Nephron progenitor cell (in vitro differentiated cells): Measurements from ENCODE around the gene FOXP1.
A peak's percentile ranks its signal among the peaks of the same experiment; 100 is the strongest.

Source experiments
- DNase-seq: peaks from one replicate; pipeline ENCODE4 v3.0.0; 2021
- H3K27ac Mint-ChIP-seq: 2 replicates; pipeline ENCODE4 v1.8.0; 2021; ENCODE audit warnings: mild to moderate bottlenecking, moderate library complexity, mixed read lengths
- H3K27me3 Mint-ChIP-seq: 2 replicates; pipeline ENCODE4 v1.8.0; 2021; ENCODE audit warnings: mild to moderate bottlenecking, low read depth, mixed read lengths; ENCODE audit not compliant: poor library complexity
- H3K36me3 Mint-ChIP-seq: 2 replicates; pipeline ENCODE4 v1.8.0; 2021; ENCODE audit warnings: low read depth, mixed read lengths
- H3K4me1 Mint-ChIP-seq: 2 replicates; pipeline ENCODE4 v1.8.0; 2021; ENCODE audit warnings: mixed read lengths
- H3K4me3 Mint-ChIP-seq: 2 replicates; pipeline ENCODE4 v1.8.0; 2021; ENCODE audit warnings: mild to moderate bottlenecking, moderate library complexity, mixed read lengths
- H3K9me3 Mint-ChIP-seq: 2 replicates; pipeline ENCODE4 v1.8.0; 2021; ENCODE audit warnings: mild to moderate bottlenecking, moderate library complexity, mixed read lengths
- TF ChIP-seq, protein P1 (sequence below): fragments of 200-600 bp; sonication (generic); IDR thresholded peaks from 2 replicates; pipeline ENCODE4 v1.5.0; 2021; ENCODE audit warnings: antibody characterized with exemption

The FOXP1 gene

DNA sequence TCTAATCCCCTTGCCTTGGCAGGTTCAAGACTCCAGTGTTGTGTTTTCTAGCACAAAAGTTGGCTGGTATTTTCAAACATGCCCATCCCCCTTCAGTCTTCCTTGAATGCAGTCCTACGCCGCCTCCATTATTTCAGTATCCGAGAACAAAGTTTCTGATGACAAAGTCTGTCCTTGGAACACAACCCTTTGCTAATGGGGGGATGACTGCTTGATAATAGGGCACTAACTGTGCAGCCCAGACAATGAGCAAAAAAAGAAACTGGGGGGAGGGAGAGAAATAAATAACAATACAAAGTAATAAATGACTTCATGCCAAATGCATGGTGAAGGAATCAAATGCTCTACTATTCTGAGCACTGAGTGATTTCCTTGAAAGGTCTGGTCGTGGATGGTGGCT lies 310.1 kb downstream of the FOXP1 start:
- TF ChIP-seq, protein P1, sequence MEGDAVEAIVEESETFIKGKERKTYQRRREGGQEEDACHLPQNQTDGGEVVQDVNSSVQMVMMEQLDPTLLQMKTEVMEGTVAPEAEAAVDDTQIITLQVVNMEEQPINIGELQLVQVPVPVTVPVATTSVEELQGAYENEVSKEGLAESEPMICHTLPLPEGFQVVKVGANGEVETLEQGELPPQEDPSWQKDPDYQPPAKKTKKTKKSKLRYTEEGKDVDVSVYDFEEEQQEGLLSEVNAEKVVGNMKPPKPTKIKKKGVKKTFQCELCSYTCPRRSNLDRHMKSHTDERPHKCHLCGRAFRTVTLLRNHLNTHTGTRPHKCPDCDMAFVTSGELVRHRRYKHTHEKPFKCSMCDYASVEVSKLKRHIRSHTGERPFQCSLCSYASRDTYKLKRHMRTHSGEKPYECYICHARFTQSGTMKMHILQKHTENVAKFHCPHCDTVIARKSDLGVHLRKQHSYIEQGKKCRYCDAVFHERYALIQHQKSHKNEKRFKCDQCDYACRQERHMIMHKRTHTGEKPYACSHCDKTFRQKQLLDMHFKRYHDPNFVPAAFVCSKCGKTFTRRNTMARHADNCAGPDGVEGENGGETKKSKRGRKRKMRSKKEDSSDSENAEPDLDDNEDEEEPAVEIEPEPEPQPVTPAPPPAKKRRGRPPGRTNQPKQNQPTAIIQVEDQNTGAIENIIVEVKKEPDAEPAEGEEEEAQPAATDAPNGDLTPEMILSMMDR = no peak
- peaks cover 24% of the 10 kb centered on the region for H3K36me3 Mint-ChIP-seq
- H3K4me1 Mint-ChIP-seq = peaks cover 41% of the 10 kb centered on the region
- no peak overlapping the region for H3K27ac Mint-ChIP-seq
- no peak overlapping the region for H3K4me3 Mint-ChIP-seq
- DNase-seq = no peak
- peaks cover 6% of the 10 kb centered on the region for H3K27me3 Mint-ChIP-seq
- no peaks in the 10 kb centered on the region for H3K9me3 Mint-ChIP-seq

DNA sequence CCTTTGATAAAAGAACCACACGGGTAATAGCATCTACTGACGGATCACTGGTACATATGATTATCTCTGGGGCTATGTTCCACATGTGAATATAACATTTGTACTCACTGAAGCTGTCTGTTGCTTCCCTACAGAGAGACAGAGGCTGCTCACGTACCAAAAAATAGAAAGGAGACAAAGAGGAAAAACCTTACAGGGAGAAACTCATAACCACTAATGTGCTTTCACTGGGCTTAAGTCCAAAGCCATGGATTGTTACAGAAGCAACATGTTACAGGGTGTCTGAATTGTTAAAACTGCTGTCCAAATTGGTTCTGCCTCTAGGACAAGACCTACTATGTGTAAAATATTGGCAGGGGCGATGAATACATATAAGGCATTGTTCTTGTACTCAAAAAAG lies 311.9 kb downstream of the FOXP1 start:
- Mint-ChIP-seq H3K4me1 (peaks cover 41% of the 10 kb centered on the region), H3K27ac (no peak overlapping the region), H3K9me3 (peaks cover 2% of the 10 kb centered on the region), H3K4me3 (no peak overlapping the region), H3K27me3 (peaks cover 6% of the 10 kb centered on the region), H3K36me3 (peaks cover 28% of the 10 kb centered on the region)
- no peak for DNase-seq
- TF ChIP-seq, protein P1 = no peak

DNA sequence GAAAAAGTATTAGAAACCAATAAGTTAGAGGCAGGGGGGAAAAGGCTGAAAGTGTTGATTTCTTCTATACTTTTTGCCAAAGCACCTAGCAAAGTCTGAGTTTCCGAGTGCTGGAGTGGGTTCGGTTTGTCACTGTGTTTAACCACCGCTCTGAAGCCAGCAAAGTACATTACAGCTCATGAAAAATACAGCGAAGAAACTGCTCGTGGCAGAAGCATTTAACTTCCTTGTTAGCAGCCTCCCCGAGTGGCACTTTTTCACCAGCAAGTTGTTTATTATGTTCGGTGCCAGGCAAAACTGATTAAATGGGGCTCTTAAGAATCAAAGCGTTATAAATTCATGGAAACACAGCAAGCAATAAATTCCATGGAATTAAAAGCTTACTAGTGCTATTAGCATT lies 313.6 kb downstream of the FOXP1 start:
- H3K27me3 Mint-ChIP-seq = peaks cover 6% of the 10 kb centered on the region
- TF ChIP-seq, protein P1 = no peak
- no peak for DNase-seq
- peaks cover 53% of the 10 kb centered on the region for H3K4me1 Mint-ChIP-seq
- peaks cover 11% of the 10 kb centered on the region for H3K9me3 Mint-ChIP-seq
- no peak overlapping the region for H3K4me3 Mint-ChIP-seq
- H3K36me3 Mint-ChIP-seq = peaks cover 40% of the 10 kb centered on the region
- H3K27ac Mint-ChIP-seq = no peak overlapping the region

DNA sequence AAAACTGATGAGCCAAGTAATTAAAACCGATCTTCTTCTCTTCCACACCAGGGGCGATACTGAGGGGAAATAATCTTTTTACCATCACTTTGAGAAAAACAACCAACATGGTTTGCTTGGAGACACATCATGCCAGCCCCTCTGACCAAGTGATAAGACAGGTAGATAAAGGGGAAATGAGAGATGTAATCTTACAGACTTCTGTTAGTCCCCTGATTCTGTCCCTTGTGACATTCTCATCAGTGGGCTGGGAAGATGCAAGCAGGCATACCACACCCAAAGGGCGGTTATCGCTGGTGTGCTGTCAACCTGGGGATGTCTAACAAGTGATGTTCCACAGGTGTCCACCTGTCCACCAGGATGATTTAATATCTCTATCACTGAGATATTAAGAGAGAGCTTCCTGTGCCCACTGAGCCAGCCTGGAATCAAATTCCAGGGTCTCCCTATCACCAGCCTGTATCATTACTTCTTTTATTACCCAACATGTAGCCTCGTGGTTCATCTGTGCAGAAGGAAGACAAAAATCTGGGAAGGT lies 315.0 kb downstream of the FOXP1 start:
- peaks cover 11% of the 10 kb centered on the region for H3K9me3 Mint-ChIP-seq
- DNase-seq = no peak
- TF ChIP-seq, protein P1 = no peak
- H3K27ac Mint-ChIP-seq = peak overlapping the region; percentile 55
- peaks cover 5% of the 10 kb centered on the region for H3K27me3 Mint-ChIP-seq
- peaks cover 57% of the 10 kb centered on the region for H3K4me1 Mint-ChIP-seq
- no peak overlapping the region for H3K4me3 Mint-ChIP-seq
- peaks cover 38% of the 10 kb centered on the region for H3K36me3 Mint-ChIP-seq

DNA sequence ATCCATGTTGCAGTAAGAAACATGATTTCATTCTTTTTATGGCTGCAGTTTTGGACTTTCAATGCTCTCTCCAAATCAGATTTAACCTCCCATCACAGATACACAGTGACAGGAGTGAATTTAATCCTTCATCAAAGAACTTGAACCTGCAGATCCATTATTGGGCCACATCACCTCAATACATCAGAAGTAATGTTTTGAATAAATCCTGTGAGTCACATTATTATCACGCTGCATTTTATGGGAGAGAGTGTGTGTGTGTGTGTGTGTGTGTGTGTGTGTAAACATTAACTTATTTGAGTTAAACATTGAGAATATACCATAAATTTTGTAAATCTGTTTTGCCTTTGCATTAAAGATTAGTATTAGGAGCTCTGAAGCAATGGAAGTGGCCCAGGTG lies 316.7 kb downstream of the FOXP1 start:
- TF ChIP-seq, protein P1 = no peak
- H3K4me1 Mint-ChIP-seq = peaks cover 66% of the 10 kb centered on the region
- peaks cover 3% of the 10 kb centered on the region for H3K27me3 Mint-ChIP-seq
- DNase-seq = no peak
- no peak overlapping the region for H3K4me3 Mint-ChIP-seq
- H3K36me3 Mint-ChIP-seq = peaks cover 28% of the 10 kb centered on the region
- no peak overlapping the region for H3K27ac Mint-ChIP-seq
- H3K9me3 Mint-ChIP-seq = peaks cover 11% of the 10 kb centered on the region

DNA sequence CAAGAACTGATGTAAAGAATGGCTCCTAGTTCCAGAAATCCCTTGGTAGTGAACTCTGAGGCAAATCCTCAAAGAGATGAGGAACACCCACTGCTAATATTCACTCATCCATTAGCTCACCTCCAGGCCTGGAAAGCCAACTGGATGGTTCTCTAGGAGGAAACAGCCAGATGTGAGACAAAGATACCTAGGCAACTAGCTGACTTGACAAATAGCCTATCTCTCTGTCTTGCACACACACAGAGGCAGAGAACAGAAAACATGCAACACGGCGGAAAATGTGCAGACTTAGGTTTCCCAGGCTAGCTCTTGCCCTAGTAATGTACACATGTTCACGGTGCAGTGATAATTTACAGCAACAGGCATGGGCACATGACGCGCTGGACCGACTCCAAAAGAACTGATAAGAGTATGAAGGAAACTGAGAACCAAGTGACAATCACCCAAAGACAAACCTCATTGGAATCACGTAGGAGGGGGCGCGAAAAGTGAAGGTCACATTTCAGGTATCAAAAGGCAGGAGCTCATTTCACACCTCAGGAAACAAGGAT lies 318.1 kb downstream of the FOXP1 start:
- H3K36me3 Mint-ChIP-seq = peaks cover 27% of the 10 kb centered on the region
- no peak for DNase-seq
- TF ChIP-seq, protein P1 = no peak
- H3K27ac Mint-ChIP-seq = no peak overlapping the region
- peaks cover 11% of the 10 kb centered on the region for H3K9me3 Mint-ChIP-seq
- no peak overlapping the region for H3K4me3 Mint-ChIP-seq
- H3K27me3 Mint-ChIP-seq = peaks cover 3% of the 10 kb centered on the region
- H3K4me1 Mint-ChIP-seq = peaks cover 72% of the 10 kb centered on the region
